Glutamatergic neuron (in vitro differentiated cells): ENCODE results near the gene CSNK2B. TPM values are rescaled to one million over a fixed set of nuclear protein-coding genes. Genes with fewer than 3 reads are reported as not detected.
A peak's percentile ranks its signal among the peaks of the same experiment; 100 is the strongest.

Source experiments
- DNase-seq: peaks from one replicate; pipeline ENCODE4 v3.0.0; 2022
- H3K27ac Mint-ChIP-seq: one replicate; pipeline ENCODE4 v1.8.0; 2020; ENCODE audit warnings: mild to moderate bottlenecking, mixed read lengths, inconsistent platforms; ENCODE audit not compliant: unreplicated experiment
- H3K27me3 Mint-ChIP-seq: one replicate; pipeline ENCODE4 v1.8.0; 2020; ENCODE audit warnings: mild to moderate bottlenecking, moderate library complexity, mixed read lengths, inconsistent platforms; ENCODE audit not compliant: unreplicated experiment
- H3K36me3 Mint-ChIP-seq: one replicate; pipeline ENCODE4 v1.8.0; 2020; ENCODE audit warnings: mild to moderate bottlenecking, mixed read lengths, inconsistent platforms; ENCODE audit not compliant: unreplicated experiment
- H3K4me1 Mint-ChIP-seq: one replicate; pipeline ENCODE4 v1.8.0; 2020; ENCODE audit warnings: mild to moderate bottlenecking, low read depth, mixed read lengths, inconsistent platforms; ENCODE audit not compliant: unreplicated experiment
- H3K4me3 Mint-ChIP-seq: one replicate; pipeline ENCODE4 v1.8.0; 2020; ENCODE audit warnings: mild to moderate bottlenecking, mixed read lengths, inconsistent platforms; ENCODE audit not compliant: unreplicated experiment
- H3K9me3 Mint-ChIP-seq: one replicate; pipeline ENCODE4 v1.8.0; 2020; ENCODE audit warnings: mild to moderate bottlenecking, moderate library complexity, mixed read lengths, inconsistent platforms; ENCODE audit not compliant: unreplicated experiment
- total RNA-seq: library from RNA; stranded (reverse); fragmentation: NEBNext Ultra II Directional; extraction: Animal tissue kit (Norgen Biotek cat#: 25700); gene quantifications from one replicate; pipeline ENCODE4 v1.2.1, GENCODE V29; 2021; ENCODE audit not compliant: unreplicated experiment
- TF ChIP-seq, protein P1 (sequence below): fragments of 200-600 bp; sonication (generic); IDR thresholded peaks from one replicate; pipeline ENCODE4 v1.5.0; 2021; ENCODE audit not compliant: partially characterized antibody, unreplicated experiment

CSNK2B gene
- total RNA-seq, 1 donor from 2014 or later: 214 TPM

DNA sequence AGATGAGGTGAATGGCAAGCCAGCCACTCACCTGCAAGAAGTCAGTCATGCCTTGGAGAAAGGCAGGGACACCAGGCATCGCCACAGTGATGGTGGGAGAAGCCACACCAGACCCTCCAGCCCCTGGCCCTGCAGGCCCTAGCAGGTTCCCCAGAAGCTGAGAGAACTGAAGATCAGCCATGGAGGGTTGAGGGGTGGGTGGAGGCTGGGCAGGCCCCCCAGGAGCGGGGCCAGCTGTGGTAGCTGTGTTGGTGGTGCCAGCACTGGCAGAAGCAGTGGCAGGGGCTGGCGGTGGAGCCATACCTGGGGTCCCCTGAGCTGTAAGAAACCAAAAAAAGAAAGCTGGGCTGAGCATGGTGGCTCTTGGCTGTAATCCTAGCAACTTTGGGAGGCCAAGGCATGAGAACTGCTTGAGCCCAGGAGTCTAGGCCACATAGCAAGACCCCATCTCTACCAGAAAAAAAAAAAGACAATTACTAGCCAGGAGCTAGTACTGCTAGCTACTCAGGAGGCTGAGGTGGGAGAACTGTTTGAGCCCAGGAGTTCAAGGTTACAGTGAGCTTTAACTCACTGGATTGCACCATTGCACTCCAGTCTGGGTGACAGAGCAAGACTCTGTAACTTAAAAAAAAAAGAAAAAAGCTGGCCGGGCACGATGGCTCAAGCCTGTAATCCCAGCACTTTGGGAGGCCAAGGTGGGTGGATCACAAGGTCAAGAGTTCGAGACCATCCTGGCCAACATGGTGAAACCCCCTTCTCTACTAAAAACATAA, 22.9 kb upstream of the CSNK2B start:
- TF ChIP-seq, protein P1, sequence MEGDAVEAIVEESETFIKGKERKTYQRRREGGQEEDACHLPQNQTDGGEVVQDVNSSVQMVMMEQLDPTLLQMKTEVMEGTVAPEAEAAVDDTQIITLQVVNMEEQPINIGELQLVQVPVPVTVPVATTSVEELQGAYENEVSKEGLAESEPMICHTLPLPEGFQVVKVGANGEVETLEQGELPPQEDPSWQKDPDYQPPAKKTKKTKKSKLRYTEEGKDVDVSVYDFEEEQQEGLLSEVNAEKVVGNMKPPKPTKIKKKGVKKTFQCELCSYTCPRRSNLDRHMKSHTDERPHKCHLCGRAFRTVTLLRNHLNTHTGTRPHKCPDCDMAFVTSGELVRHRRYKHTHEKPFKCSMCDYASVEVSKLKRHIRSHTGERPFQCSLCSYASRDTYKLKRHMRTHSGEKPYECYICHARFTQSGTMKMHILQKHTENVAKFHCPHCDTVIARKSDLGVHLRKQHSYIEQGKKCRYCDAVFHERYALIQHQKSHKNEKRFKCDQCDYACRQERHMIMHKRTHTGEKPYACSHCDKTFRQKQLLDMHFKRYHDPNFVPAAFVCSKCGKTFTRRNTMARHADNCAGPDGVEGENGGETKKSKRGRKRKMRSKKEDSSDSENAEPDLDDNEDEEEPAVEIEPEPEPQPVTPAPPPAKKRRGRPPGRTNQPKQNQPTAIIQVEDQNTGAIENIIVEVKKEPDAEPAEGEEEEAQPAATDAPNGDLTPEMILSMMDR: no peak
- no peak overlapping the region for H3K27ac Mint-ChIP-seq
- H3K4me3 Mint-ChIP-seq: no peak overlapping the region
- no peaks in the 10 kb centered on the region for H3K36me3 Mint-ChIP-seq
- no peak for DNase-seq
- no peaks in the 10 kb centered on the region for H3K4me1 Mint-ChIP-seq
- peaks cover 3% of the 10 kb centered on the region for H3K27me3 Mint-ChIP-seq
- peaks cover 6% of the 10 kb centered on the region for H3K9me3 Mint-ChIP-seq

DNA sequence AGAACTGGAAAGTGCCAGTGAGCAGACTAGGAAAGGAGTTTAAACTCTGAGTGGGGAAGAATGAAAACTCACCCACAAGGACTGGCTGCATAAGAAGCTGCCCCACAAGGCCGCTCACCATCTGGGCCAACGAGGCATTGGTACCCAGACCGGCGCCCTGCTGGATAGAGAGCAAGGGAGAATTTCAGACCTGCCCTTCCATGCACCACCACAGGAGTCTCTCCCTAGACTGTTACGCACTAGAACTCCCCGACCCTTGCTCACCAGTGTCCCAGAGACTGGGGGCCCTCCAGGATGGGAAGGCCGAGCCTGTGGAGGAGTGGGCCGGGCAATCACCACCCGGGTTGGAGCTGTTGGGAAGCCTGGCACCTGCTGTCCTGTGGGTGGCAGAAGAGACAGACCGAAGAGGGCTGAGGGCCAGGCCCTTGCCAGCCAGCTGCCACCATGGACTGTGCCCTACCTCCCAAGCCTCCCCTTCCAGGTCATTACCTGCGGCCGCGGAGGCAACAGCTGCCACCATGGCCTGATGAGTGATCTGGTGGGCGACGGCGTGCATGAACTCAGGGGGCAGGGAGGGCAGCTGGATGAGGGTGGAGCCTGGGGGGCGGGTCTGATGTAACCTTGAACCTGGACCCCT, 21.9 kb upstream of the CSNK2B start:
- no peak for DNase-seq
- Mint-ChIP-seq H3K9me3 (peaks cover 8% of the 10 kb centered on the region), H3K36me3 (no peaks in the 10 kb centered on the region), H3K27me3 (peaks cover 3% of the 10 kb centered on the region), H3K4me1 (peaks cover 1% of the 10 kb centered on the region), H3K27ac (no peak overlapping the region), H3K4me3 (no peak overlapping the region)
- TF ChIP-seq, protein P1: no peak

DNA sequence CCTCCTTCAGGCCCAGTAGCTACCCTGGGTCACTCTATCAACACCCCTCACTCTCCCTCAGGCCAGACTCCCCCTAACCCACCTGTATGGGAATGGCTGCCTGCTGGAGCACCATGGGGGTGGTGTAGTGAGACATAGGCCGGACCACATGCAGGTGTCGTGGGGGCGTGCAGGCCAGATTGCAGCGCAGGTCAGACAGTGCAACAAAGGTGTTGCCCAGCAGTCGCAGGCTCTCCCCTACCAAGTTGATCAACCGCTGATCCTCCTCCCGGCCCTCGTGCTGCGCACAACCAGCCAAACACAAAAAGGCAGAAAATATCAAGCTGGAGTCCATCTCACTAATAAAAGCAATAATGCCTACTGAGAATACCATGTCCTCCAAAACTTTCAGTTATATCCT, 20.6 kb upstream of the CSNK2B start:
- Mint-ChIP-seq H3K27me3 (peaks cover 3% of the 10 kb centered on the region), H3K4me3 (no peak overlapping the region), H3K27ac (peak overlapping the region; percentile 34), H3K9me3 (peaks cover 8% of the 10 kb centered on the region), H3K36me3 (no peaks in the 10 kb centered on the region), H3K4me1 (peaks cover 6% of the 10 kb centered on the region)
- no peak for DNase-seq
- TF ChIP-seq, protein P1: no peak

DNA sequence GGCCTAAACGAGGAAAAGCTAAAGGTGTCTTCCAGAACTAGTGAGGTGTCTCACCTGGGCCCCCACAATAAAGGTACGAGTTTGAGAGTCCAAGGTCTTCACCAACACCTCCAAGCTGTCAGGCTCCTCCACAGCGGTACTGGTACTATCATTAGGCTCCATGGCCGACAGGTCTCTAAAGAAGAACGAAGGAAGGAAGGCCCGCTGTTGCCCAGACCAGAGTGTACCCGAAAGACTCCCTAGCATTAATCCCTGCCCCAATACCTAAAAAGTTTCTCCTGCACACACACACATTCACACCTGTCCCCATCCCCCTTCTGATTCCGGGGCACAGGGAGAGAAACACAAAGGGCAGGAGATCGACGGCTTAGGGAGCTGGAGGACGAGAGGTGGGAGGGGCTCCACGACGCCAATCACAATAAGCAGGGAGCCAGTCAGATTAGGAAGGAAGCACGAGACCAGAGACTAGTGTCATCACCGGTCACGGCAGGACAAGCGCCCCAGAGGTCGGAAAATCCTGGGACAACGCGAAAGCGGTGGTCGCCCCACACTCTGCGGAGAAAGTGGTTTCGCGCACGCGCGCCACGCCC, 14.2 kb upstream of the CSNK2B start:
- peaks cover 17% of the 10 kb centered on the region for H3K27me3 Mint-ChIP-seq
- H3K9me3 Mint-ChIP-seq: peaks cover 15% of the 10 kb centered on the region
- peak overlapping the region; percentile 99 for H3K27ac Mint-ChIP-seq
- peaks cover 15% of the 10 kb centered on the region for H3K4me1 Mint-ChIP-seq
- H3K4me3 Mint-ChIP-seq: peak overlapping the region; percentile 93
- H3K36me3 Mint-ChIP-seq: peaks cover 4% of the 10 kb centered on the region
- DNase-seq: peak; percentile 80
- TF ChIP-seq, protein P1: no peak
